HG03108 (cell line): ENCODE results near the gene ATG5.

Experiments
- ATAC-seq: cut with Tn5 transposase; IDR thresholded peaks from one replicate; pipeline ENCODE4 v1.9.1; 2021; ENCODE audit warnings: moderate library complexity; ENCODE audit not compliant: unreplicated experiment

The ATG5 gene

DNA sequence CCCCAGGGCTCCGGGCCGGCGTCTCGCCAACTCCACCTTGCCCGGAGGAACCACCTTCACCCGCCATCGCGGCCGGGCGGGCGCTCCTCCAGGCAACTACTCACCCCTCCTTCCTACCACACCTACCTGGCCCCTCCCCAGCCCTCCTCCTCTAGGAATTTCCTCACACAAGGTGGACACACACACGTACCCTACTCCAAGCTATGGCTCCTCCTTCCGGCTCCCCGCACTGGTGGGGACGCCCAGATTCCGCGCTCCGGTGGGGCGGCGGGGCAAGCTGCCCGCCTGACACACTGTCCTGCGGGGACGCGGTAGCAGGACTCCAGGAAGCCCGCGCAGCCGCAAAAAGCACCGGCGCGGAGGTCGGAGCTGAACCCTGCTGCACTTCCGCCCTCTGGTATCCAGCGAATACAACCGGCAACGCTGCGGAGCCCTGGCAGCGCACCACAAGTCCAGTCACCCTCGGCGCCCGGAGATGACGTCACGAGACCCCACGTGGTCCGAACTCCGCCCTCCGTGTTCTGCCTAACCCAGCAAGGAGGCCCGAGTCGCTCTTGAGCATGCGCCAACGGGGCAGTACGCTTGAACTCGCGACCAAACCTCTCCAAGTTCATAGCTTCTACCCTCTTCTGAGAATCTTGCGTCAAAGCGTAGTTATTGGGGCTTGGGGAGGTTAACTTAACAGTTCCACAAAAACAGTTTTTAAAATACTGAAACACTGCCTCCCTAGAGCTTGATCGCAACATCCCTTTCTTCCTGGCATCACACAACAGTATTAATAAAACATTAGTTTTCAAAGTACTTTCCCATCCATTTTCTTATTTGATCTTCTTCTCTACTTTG, at the start of gene ATG5:
TSS of gene ATG5 (minus strand) at position 425 of the 843 bp plus-strand sequence. CDS start 9,552 bp downstream, outside the sequence.
- peak; percentile 95 for ATAC-seq

DNA sequence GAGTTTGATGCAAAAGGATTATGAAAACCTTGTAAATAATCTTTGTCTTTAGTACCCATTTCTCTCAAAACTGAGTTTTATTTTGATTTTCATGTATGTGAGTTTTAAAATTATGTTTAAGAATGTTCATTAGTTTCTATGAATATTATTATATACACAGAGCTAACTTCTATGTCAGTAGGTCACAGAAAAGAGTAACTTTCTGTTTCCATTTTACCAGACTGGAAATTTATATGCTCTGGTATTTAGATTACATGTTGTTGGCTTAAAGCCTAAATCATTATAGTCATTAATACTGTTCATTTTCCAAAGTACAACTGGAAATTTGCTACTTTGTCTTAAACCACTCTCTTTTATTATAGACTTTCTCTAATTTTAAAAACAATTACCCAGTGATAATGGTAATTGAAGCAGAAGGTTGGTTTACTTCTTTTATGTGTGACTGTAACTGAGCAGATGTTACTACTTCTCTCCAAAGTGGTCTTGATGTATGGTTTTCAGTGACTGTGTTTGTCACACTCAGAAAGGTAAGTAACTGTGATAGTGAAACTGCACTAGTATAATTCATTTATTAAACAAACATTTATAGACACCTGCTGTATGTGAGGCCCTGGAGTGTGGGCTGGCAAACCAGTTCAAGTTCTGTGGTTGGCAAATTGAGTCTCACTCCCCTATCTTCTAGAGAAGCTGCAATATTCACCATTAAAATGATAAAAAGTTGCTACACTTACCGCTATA, 48.1 kb upstream of the ATG5 start:
- ATAC-seq: no peak

DNA sequence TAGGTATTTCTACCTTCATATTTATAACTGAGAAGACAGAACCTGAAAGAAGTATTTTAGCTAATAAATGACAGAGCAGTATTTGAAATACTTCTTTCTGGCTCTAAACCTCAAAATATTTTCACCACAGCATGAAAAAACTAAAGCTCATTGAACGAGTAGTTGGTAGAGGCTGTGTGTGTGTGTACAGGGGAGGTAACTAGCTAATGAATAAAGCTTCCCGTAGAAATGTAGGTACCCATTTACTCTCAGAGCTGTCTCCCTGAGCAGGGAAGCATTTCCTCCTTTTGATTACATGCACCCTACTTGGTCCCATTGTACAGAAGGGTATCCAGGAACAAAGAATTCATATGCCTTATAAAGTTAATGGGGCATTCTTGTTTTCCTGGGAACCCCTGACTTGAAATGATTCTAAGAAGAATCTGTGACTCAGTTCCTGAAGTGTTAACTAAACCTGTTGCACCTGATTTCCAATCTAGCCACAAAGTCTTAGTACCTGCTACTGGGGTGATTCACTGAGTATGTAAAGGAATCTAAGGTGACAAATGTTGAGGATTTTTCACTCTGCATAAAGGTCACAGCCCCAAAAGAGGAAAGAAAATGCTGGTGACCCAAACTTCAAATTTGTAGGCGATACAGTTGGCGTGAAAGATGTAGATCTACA, 47.4 kb upstream of the ATG5 start:
- no peak for ATAC-seq

DNA sequence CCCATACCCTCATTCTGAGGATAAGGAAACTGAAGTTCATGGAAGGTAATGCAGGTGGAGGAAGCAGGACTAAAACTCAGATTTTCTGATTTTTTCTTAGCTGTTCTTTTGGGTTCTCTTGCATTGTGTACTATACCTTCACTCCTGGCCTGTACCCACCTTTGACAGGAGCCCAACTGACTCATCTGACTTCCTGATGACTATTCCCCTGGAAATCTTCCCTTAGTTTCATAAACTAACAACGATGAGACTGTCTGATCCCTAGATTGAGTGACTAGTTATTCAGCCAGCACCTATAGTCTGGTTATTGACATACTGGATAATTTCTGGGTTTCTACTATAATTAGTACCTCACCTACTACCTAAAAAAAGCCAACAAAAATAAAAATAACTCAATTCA, 45.1 kb upstream of the ATG5 start:
- ATAC-seq: no peak

DNA sequence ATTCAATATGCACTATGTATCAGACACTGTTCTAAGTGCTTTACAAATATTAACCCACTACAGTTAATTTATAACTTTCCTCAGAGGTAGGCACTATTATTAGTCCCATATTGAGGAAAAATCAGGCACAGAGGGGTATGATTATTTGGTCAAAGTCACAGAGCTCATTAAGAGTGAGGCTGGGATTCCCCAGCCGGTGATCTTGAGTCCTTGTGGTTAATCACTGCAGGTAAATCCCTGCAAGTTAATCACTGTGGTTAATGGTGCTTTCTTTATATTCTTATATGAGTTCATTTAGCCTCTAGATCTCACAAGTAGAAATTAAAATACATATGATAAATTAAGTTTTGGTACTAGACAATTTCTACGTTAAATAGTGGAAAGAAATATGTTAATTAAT, 44.2 kb upstream of the ATG5 start:
- no peak for ATAC-seq

DNA sequence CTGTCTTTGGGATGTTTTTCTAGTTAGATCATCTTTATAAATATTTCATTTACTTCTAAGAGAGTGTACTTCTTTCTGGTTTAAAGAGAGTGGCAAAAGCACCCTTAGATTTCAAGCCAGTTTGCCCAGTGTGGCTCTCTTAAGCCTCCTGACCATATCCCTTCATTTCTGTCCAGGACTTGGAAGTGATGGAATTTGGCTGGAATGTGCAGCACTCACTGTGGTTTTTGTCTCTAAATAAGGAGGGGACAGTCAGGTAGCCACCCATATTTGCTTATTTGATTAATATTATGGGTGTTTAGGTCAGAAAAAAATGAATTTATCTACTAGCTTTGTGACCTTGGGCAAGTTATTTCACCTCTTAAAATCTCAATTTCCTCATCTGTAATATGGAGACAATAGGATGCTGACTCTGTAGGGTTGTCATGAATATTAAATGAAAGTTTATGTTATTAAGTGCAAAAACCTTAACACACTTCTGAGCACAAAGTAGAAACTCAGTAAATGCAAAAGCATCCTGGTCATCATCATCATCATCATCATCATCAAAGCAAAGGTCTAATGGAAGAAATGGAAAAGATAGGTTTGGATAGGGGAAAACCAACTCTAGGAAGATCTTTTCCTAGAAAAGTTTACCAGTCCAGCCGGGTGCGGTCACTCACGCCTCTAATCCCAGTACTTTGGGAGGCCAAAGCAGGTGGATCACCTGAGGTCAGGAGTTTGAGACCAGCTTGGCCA, 38.0 kb upstream of the ATG5 start:
- no peak for ATAC-seq

DNA sequence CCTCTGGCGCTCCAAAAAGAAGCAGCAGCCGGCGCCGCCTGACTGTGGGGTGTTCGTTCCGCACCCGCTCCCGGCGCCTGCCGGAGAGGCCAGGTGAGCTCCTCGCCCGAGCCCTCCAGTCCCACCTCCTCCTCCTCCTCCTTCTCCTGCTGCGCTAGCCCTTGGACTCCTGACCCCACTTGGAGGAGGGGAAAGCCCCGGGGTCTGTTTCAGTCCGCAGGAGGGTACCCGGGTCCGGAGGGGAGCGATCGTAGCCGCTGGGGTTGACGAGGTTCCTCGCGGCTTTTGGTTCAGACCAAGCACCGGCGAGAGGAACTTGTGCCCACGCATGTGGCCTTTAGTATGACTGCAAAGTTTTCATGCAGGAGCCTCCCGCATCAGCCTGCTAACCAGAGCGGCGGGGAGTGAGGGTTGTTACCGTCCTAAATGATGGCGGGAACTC, 35.5 kb upstream of the ATG5 start:
- peak; percentile 26 for ATAC-seq

DNA sequence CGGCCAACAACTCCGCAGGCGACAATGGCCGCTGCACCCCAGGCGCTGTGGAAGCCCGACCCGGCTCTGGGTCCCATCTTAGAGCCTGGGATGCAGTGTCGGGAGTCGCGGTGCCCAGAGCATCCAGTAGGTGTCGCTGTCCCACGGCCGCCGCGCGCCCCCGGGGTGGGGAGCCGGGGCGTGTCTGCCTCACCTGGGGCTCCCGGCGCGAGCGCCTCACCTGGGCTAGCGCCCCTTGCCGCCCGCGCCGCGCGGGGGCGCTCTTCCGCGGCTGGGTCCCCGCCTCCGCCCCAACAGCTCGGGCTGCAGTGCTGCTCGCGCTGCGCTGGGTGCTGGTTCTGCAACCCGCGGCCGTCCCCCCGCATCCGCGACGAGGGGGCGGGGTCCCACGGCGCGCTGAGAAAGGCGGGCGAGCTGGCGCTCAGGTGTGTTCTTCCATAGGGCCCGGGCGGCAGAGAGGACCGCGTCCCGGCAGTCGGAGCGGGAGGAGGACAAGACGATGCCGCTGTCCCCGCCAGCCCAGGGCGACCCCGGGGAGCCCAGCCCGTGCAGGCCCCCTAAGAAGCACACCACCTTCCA, 34.9 kb upstream of the ATG5 start, which contains the start of gene CRYBG1:
TSS of gene CRYBG1 (plus strand) at position 308 of the 579 bp plus-strand sequence. CDS start at position 500, 192 bp downstream.
- ATAC-seq: peak; percentile 70

DNA sequence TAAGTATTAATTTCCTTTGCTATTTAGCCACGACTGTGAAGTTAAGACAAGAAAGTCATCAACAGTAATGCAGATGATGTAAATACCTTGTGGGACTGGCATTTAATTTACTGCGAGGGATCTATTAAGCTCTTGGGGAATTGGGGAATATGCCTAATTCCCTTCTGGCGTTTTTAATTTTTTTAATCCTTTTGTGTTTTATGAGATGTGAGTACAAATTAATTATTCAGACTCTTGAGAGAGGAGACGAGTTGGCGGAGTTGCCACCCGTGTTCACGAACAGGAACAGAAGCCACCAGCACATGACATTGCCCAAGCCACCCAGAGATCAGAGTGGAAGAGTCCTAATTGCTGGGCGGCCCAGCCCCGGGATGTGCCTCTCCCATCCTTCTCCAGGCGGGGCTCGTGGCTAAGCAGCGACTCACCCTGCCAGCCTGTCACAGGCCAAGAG, 34.4 kb upstream of the ATG5 start:
- ATAC-seq: no peak

DNA sequence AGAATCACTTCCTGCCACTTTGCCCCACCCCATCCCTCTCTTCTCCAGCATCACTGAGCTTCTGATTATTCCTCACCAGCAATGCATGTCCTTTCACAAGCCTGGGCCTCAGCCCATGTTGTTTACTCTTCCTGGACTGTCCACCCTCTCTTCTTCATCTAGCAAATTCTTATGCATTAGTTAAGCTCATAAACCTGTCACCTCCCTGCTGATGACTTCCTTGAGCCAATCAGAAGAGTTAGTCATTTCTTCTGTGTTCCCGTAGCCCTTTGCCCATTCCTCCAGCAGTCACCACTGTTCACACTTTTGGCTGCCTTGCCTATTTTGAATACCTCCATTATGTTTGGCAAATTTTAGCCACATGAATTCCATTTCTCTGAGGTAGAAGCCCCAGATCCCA, 30.8 kb upstream of the ATG5 start:
- ATAC-seq: no peak

DNA sequence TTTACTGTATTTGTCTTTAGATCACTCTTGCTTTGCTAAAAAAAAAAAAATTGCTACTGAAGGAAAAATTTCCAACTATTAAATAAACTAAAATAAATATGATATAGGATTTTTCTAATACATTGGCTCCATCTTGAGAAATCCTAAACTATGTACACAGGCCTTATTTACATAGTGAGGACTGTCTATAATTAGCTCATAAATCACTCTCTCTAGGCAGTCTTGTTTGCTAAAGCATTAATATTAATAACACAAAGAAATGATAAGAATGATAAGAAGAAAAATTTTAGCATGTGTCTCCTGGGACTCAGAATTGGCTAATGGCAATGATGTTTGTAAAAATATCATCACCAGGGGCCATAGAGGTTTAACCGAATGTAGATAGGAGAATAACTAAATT, 21.7 kb upstream of the ATG5 start:
- no peak for ATAC-seq

DNA sequence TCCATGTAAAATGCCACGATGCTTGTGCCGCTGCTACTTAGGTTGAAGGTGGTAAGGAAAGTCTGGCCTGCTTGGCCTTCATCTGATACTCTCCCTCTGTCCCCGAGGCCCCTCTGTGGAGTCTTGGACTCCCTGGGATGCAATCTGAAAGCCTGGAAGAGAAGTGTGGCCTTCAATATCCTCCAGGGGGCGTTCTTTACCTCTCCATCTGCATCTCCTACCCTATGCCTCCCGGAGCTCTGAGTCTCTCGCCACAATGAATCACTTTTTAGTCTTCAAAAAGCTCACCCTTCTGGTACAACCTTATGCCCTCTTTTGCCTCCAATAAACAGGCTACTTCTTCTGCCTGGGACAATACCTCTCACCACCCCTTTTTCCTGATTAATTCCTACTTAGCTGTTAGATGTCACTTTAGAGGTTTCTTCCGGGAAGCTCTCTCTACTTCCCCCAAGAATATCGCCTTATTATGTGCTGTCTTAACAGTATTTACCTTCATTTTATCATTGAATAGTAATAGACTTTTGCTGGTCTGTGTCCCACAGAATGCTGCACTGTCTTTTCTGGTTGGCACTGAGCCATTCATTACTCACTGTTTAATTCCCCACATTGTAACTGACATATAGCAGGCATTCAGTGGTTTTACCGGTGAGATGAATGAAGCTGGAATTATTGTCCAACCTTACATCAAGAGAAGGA, 13.9 kb upstream of the ATG5 start:
- ATAC-seq: no peak

DNA sequence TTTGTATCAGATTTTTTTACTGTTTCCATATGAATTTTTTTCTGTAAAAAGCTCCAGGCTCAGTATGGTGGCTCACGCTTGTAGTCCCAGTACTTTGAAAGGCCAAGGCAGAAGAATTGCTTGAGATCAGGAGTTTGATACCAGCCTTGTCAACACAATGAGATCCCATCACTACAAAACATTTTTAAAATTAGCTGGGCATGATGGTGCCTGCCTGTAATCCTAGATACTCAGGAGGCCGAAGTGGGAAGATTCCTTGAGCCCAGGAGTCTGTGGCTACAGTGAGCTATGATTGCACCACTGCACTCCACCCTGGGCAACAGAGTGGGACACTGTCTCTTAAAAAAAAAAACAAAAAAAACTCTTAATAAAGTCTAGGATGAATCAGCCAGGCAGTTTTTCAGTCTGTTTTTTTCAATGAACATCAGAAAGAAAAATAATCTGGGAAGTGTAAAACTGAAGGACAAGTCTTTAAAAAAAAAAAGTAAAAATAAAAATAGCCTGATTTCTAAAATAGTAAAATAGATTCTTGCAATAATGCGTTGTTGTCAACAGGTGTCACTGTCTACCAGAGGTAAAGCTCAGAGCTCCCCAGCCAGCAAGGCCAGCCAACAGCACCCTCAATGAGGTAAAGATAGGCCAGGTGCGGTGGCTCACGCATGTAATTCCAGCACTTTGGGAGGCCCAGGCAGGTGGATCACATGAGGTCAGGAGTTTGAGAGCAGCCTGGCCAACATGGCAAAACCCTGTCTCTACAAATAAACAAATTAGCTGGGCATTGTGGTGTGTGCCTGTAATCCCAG, 9.3 kb upstream of the ATG5 start:
- ATAC-seq: no peak

DNA sequence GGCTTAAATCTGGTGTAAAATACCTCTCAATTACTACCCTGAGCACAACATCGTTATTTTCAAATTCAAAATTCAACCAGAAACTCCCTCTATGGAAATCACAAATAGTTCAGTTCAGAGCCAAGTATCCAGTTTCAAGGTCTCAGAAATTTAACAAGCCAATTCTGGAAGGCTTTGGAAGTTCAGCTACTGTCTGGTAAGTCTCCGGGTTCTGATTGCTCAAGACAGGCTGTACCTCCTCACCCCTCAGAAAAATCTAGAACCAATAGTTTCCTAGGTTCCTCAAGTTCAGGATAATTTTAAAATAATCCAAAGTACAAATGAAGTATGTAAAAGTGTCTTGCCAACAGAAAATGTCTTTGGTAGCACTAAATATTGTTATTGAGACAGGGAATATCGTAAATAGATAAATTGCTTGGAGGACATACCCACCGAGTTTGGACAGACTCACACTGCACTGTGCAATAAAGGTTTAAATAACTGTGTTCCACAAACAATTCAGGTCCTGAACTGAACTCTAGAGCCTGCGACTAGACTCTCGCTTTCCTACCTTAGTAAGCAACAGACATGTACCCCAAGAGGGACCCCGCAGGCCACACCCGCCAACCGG, 729 bp downstream of the ATG5 start:
- ATAC-seq: no peak

DNA sequence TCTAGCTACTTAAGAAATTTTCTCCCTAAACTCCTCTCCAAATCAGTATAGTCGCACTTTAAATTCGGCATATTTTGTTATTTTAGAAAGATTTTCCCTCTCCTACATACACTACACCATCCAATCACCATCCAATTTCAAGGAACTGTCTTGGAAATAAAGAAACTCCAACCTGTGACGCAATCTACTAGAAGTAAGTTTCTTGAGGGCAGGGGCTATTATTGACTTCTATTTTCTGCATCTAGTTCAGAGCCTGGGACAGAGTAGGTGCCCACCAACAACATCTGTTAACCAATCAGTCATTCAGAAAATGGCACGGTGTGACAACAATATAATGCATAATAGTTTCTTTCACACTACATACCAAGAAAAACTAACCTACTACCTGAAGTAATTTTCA, 3.6 kb downstream of the ATG5 start:
- no peak for ATAC-seq

DNA sequence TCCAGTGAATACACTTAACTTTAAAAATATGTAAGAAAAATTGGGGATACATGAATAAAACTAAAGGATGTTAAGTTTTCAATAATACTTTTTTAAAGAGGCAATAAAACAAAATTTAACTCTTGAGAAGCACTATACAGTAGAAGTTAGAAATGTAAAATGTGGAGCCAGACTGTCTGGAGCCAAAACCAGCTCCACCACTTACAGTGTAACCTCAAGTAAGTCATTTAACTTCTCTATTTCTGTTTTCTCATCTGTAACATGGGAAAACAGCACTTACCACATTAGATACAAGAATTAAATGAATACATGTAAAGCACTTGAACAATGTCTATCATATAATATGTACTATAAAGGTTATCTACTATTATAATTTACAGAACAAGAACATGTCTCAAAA, 6.7 kb downstream of the ATG5 start:
- no peak for ATAC-seq

DNA sequence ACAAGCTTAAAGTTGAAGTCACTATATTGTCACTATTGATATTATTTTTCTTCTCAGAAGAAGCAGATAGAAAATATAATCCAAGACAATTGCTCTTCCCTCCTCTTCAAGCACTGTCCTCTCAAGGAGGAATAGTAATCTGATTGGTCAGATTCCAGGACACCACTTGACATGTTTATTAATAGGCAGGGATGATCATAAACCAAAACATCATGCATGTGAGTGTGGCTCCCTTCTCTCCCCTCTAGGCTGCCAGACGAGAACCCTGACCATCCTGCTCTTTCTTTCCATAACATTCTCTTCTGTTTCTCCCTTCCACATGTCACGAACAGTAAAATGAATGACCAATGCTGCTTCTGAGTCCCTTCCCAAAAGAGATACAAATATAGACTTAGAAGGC, 7.5 kb downstream of the ATG5 start:
- no peak for ATAC-seq

DNA sequence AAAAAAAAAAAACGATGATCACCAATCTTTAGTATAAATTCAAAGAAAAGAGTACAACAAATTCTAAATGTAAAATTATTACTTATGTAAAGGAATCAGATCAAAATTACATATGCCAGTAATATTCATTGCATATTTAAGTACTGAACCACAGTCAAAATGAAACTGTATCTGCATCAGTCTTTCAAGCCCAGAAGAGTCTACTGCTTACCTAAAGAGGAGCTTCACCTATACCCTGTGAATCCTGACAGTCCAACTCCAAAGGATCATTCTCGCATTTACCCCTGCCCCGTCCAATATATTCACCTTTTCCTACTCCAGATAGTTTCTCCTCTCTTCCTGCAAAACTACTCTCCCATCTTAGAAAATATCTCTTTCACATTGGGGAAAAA, 9.2 kb downstream of the ATG5 start:
- ATAC-seq: peak; percentile 46
